Measurements from ENCODE around the gene TMEM119.

TMEM119 gene

GRCh38 chr12:108548954-108549521, 48.8 kb downstream of the TMEM119 start:
- no peak for DNase-seq (ENCODE audit: extremely low read depth, insufficient read length)
- H3K36me3 ChIP-seq (ENCODE audit: control insufficient read depth, insufficient read depth, low read length), result peaks cover 16% of the 10 kb centered on the region
- H3K27me3 ChIP-seq (replicated peaks; ENCODE audit: control insufficient read depth, insufficient read depth, low read length), result no peaks in the 10 kb centered on the region
- no peak for TF ChIP-seq CTCF (IDR thresholded peaks at IDR 0.05; ENCODE audit: insufficient read depth, low read length, poor library complexity, severe bottlenecking)
- H3K4me3 ChIP-seq (replicated peaks; ENCODE audit: low read depth, low read length), result peak overlapping the region; percentile 25

GRCh38 chr12:108547686-108548085, 50.2 kb downstream of the TMEM119 start:
- no peak for DNase-seq (ENCODE audit: extremely low read depth, insufficient read length)
- Histone ChIP-seq H3K27me3 (replicated peaks; ENCODE audit: control insufficient read depth, insufficient read depth, low read length) (no peaks in the 10 kb centered on the region), H3K36me3 (ENCODE audit: control insufficient read depth, insufficient read depth, low read length) (peaks cover 15% of the 10 kb centered on the region), H3K4me3 (replicated peaks; ENCODE audit: low read depth, low read length) (no peak overlapping the region)
- no peak for TF ChIP-seq CTCF (IDR thresholded peaks at IDR 0.05; ENCODE audit: insufficient read depth, low read length, poor library complexity, severe bottlenecking)

- no peaks in the 10 kb centered on the region for H3K27me3 ChIP-seq (replicated peaks; ENCODE audit: control insufficient read depth, insufficient read depth, low read length)
- TF ChIP-seq CTCF (IDR thresholded peaks at IDR 0.05; ENCODE audit: insufficient read depth, low read length, poor library complexity, severe bottlenecking), result no peak
- H3K36me3 ChIP-seq (ENCODE audit: control insufficient read depth, insufficient read depth, low read length), result peaks cover 19% of the 10 kb centered on the region
- no peak overlapping the region for H3K4me3 ChIP-seq (replicated peaks; ENCODE audit: low read depth, low read length)
- DNase-seq (ENCODE audit: extremely low read depth, insufficient read length), result no peak
Measured at GRCh38 chr12:108543652-108544051, 54.2 kb downstream of the TMEM119 start.

GRCh38 chr12:108542320-108542719, 55.6 kb downstream of the TMEM119 start:
- no peak for TF ChIP-seq CTCF (IDR thresholded peaks at IDR 0.05; ENCODE audit: insufficient read depth, low read length, poor library complexity, severe bottlenecking)
- Histone ChIP-seq H3K4me3 (replicated peaks; ENCODE audit: low read depth, low read length) (no peak overlapping the region), H3K36me3 (ENCODE audit: control insufficient read depth, insufficient read depth, low read length) (peaks cover 19% of the 10 kb centered on the region)

More at GRCh38 chr12:108542320-108542719, 55.6 kb downstream of the TMEM119 start:
- no peak for DNase-seq (ENCODE audit: extremely low read depth, insufficient read length)
- no peaks in the 10 kb centered on the region for H3K27me3 ChIP-seq (replicated peaks; ENCODE audit: control insufficient read depth, insufficient read depth, low read length)

All from GM06990 (cell line).